Stomach (tissue), 4 donors: ENCODE measurements around the gene DAGLB.

ENCODE experiments used
- EP300 ChIP-seq: sonication (generic); formaldehyde crosslinking; IDR thresholded peaks from one replicate; pipeline ENCODE4 v1.6.1; 2017; ENCODE audit warnings: antibody characterized with exemption
- POLR2A ChIP-seq, 4 donors: fragments of 450-650 bp; IDR thresholded peaks; one replicate each; pipeline ENCODE4 v1.6.1; 2016; ENCODE audit warnings: antibody characterized with exemption in 4 of 4, control low read depth in 2 of 4, mild to moderate bottlenecking in 1 of 4, moderate library complexity in 1 of 4
- POLR2AphosphoS5 ChIP-seq, 3 donors: sonication (generic); formaldehyde crosslinking; IDR thresholded peaks; one replicate each; pipeline ENCODE4 v1.6.1; 2016; ENCODE audit warnings: antibody characterized with exemption in 3 of 3

DNA sequence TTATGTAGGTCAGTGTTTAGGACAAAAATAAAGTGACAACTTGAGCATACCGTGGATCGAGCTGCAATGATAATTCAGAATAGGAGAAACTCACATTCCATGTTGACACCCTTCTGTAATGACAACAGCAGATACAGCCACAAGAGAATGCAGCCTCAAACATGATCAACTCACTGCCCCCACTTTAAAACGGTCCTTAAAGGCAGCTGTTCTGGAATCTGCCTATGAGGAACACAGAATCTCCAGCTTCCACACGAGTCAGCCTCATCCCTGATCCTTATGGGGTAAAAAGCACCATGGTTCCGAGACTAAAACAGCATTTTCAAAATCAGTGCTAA, 32.5 kb upstream of the DAGLB start:
- no peak for TF ChIP-seq POLR2A (IDR thresholded peaks at IDR 0.05)
- no peak for TF ChIP-seq EP300
- no peak for TF ChIP-seq POLR2AphosphoS5 (IDR thresholded peaks at IDR 0.05)
